ENCODE results near the gene UBE3D.

GRCh38 chr6:82987416-82987815, 78.2 kb downstream of the UBE3D start:
- TF ChIP-seq POLR2A (IDR thresholded peaks at IDR 0.05) = no peak
- no peak for TF ChIP-seq CTCF (IDR thresholded peaks at IDR 0.05)

Measured in testis (tissue), 2 donors.